ENCODE measurements around the gene OSBPL9. TPM values are rescaled to one million over a fixed set of nuclear protein-coding genes. Genes with fewer than 3 reads are reported as not detected.
"Not testable (repeated sequence)": the region's sequence is repeated elsewhere in the genome, so short reads cannot be mapped to it uniquely, and the experiment has no call there.

The OSBPL9 gene
- polyA plus RNA-seq, 1 donor from 2014 or later, result 54.8 TPM

DNA sequence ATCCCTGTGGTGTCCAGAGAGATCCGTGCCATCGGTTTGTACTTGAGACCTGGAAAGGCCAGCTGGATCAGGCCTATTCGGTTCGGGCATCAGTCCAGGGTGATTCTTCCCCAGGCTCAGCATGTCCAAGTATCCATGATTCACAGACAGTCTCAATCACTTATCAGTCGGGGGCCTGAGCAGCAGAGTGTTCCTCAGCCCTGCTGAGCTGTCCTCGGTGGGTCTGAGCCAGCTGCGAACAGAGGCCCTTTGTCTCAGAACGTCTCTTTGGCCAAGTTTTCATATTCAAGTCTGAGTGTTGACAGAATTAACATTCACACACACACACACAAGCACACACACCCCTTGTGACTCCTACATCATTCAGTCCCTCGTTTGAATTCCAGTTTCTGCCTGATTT is 33.4 kb upstream of the OSBPL9 start:
- Mint-ChIP-seq H3K27me3 (no peaks in the 10 kb centered on the region), H3K27ac (no peak overlapping the region), H3K36me3 (no peaks in the 10 kb centered on the region), H3K4me1 (peaks cover 2 to 12% (median 11%) of the 10 kb centered on the region in 3 donors), H3K4me3 (no peak overlapping the region), H3K9me3 (no peaks in the 10 kb centered on the region)

GRCh38 chr1:51584021-51584420 is 32.9 kb upstream of the OSBPL9 start:
- no peaks in the 10 kb centered on the region for H3K27me3 Mint-ChIP-seq
- no peak overlapping the region for H3K4me3 Mint-ChIP-seq
- peaks cover 0 to 7% (median 7%) of the 10 kb centered on the region in 3 donors for H3K4me1 Mint-ChIP-seq
- peaks cover 2% of the 10 kb centered on the region for H3K36me3 Mint-ChIP-seq
- no peak overlapping the region for H3K27ac Mint-ChIP-seq
- no peaks in the 10 kb centered on the region for H3K9me3 Mint-ChIP-seq

DNA sequence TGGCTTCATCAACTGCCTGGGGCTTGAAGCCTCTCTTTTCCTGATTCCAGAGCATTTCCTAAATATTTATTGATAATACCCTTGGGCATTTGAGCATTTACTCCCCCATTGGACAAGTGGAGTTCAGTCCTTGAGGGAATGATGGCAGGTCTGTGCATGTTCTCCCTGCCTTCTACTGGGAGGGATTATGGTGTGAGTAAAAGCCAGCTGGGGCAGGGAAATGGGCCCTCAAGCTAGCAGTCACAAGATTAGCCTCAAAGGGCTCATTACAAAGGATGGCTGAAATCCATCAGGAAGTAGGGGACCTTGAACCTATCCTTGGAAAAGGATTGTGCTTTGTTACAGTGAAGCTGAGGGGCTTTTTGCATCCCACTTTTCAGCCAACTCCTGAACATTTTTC is 24.2 kb upstream of the OSBPL9 start:
- H3K9me3 Mint-ChIP-seq, result no peaks in the 10 kb centered on the region

GRCh38 chr1:51594716-51595115 is 22.2 kb upstream of the OSBPL9 start:
- H3K4me1 Mint-ChIP-seq, result no peaks in the 10 kb centered on the region
- H3K27me3 Mint-ChIP-seq, result no peaks in the 10 kb centered on the region
- H3K36me3 Mint-ChIP-seq, result no peaks in the 10 kb centered on the region
- H3K9me3 Mint-ChIP-seq, result no peaks in the 10 kb centered on the region
- no peak overlapping the region for H3K4me3 Mint-ChIP-seq
- no peak overlapping the region for H3K27ac Mint-ChIP-seq

More for the DNA sequence above, 24.2 kb upstream of the OSBPL9 start:
- no peaks in the 10 kb centered on the region for H3K27me3 Mint-ChIP-seq
- no peak overlapping the region for H3K4me3 Mint-ChIP-seq
- no peaks in the 10 kb centered on the region for H3K4me1 Mint-ChIP-seq
- H3K36me3 Mint-ChIP-seq, result peaks cover 2% of the 10 kb centered on the region
- H3K27ac Mint-ChIP-seq, result no peak overlapping the region

DNA sequence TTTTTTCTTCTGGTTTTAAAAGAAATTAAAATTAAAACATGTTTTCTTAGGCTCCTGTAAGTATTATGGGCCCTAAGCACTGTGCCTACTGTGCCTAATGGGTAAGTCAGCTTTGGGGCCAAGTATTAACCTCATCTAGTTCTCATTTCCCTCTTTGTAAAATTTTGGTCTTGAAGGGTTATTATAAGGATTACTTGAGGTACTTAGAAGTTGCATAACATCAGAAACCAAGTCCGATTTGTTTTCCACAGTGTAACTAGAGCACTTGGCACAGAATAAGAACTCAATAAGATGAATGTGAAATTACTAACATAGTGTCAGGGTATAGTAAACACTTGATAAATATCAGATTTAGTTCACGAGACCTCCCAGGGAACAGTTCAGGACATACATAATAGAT is 16.4 kb upstream of the OSBPL9 start:
- no peak overlapping the region for H3K27ac Mint-ChIP-seq

GRCh38 chr1:51600965-51601364 is 15.9 kb upstream of the OSBPL9 start:
- Mint-ChIP-seq H3K9me3 (no peaks in the 10 kb centered on the region), H3K4me1 (no peaks in the 10 kb centered on the region), H3K36me3 (no peaks in the 10 kb centered on the region), H3K4me3 (no peak overlapping the region), H3K27me3 (no peaks in the 10 kb centered on the region), H3K27ac (no peak overlapping the region)

More for the DNA sequence above, 16.4 kb upstream of the OSBPL9 start:
- H3K27me3 Mint-ChIP-seq, result no peaks in the 10 kb centered on the region
- H3K36me3 Mint-ChIP-seq, result no peaks in the 10 kb centered on the region
- H3K4me3 Mint-ChIP-seq, result no peak overlapping the region
- H3K4me1 Mint-ChIP-seq, result no peaks in the 10 kb centered on the region
- no peaks in the 10 kb centered on the region for H3K9me3 Mint-ChIP-seq

DNA sequence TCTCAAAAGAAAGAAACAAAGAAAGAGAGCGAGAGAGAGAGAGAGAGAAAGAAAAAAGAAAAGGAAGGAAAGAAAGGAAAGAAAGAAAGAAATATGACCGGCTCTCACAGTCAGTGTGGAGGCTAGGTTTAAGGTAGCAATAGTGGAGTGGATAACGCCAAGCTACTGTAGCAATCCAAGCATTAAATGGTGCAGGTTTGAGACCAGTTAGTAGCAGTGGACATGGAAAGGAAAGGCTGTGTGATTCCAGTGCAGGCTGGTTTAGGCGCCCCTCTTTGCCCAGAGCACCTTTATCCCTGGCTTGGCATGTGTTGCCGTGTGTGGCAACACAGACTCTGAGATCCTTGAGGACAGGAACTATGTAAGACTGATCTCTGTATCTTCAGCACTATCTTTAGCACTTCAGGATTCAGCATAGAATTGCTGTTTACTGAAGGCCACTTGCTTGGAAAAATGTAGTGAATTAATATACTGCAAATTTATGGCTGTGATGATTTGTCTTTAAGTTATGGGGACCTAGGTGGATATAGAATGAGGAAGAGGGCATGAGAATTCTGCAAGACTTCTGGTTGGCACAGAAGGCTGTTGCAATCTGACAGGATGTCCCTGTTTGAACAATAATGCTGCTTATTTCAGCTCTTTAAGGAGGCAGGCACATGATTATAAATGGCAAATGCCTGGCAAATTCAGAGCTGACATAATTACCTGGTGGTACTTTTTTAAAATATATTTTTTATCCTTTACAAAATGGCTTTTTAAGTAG is 10.8 kb upstream of the OSBPL9 start:
- H3K4me3 Mint-ChIP-seq, result no peak overlapping the region
- H3K4me1 Mint-ChIP-seq, result no peaks in the 10 kb centered on the region
- H3K27me3 Mint-ChIP-seq, result peaks cover 2% of the 10 kb centered on the region
- H3K9me3 Mint-ChIP-seq, result peaks cover 0 to 2% (median 0%) of the 10 kb centered on the region in 3 donors
- no peak overlapping the region for H3K27ac Mint-ChIP-seq
- no peaks in the 10 kb centered on the region for H3K36me3 Mint-ChIP-seq

DNA sequence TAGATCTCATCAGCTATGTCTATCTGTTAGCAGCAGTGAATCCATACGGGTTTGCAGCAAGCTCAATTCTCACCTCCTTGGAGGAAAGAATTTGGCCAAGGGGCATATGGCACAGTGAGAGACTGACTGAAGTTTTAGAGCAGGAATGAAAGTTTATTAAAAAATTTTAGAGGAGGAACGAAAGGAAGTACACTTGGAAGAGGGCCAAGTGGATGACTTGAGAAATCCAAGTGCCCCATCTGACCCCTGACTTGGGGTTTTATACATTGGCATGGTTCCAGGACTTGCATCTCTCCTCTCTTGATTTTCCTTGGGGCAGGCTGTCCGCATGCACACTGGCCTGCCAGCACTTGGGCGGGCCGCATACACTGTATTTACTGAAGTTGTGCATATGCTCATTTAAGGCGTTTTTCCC is 9.2 kb upstream of the OSBPL9 start:
- Mint-ChIP-seq H3K27ac (peak overlapping the region in 1 of 3 donors; percentile 24), H3K4me1 (no peaks in the 10 kb centered on the region), H3K27me3 (peaks cover 5% of the 10 kb centered on the region), H3K9me3 (peaks cover 0 to 2% (median 0%) of the 10 kb centered on the region in 3 donors), H3K36me3 (no peaks in the 10 kb centered on the region), H3K4me3 (no peak overlapping the region)

- not testable (repeated sequence) for H3K9me3 Mint-ChIP-seq, H3K4me3 Mint-ChIP-seq, H3K27me3 Mint-ChIP-seq, H3K4me1 Mint-ChIP-seq, H3K27ac Mint-ChIP-seq, H3K36me3 Mint-ChIP-seq
Observed at GRCh38 chr1:51610104-51610503, 6.8 kb upstream of the OSBPL9 start.

DNA sequence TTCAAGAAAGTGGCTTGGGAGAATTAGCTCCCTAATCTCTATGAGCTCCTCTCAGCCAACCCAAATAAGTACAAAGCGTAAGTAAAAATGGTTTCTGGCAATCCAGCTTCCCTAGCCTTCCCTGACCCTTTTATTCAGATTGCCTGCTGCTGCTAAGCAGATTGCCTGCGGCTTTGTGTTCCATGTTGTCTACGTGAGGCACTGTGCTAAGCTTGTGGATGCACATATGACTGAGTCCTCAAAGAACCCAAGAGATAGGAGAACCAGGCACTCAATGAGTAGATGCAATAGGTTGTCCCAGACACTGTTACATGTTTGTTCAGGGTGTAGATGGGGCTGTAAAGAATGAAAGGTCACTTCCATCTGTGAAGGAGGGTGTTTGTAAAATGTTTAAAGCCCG is 6.3 kb upstream of the OSBPL9 start:
- Mint-ChIP-seq H3K9me3 (peaks cover 0 to 2% (median 0%) of the 10 kb centered on the region in 3 donors), H3K4me3 (no peak overlapping the region)

DNA sequence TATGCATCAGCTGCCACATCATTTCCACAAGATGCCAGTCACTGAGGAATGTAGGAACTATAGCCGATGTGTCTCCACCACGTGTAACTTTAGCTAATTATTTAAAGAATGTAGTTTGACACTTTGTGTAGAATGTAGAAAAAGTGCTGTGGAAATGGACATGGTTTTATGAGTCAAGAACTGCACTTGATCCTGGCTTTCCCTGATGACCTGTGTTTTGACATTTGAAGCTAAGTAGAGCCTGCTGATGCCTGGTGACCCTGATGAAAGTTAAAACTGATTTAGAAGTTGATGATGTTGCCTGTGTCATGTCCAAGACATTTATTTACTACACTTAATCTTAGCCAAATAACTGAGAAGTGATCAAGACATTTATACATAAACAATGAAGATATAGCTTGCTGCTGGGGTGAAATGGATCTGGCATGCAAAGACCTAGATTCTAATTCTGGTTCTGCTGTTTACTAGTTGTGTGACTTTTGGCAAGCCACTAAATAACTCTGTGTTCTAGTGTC is 4.4 kb upstream of the OSBPL9 start:
- Mint-ChIP-seq H3K4me3 (no peak overlapping the region), H3K4me1 (peaks cover 3 to 7% (median 5%) of the 10 kb centered on the region in 3 donors), H3K9me3 (peaks cover 0 to 2% (median 0%) of the 10 kb centered on the region in 3 donors), H3K27me3 (peaks cover 4% of the 10 kb centered on the region), H3K27ac (no peak overlapping the region), H3K36me3 (peaks cover 2% of the 10 kb centered on the region)

More for the DNA sequence above, 6.3 kb upstream of the OSBPL9 start:
- no peak overlapping the region for H3K27ac Mint-ChIP-seq
- no peaks in the 10 kb centered on the region for H3K36me3 Mint-ChIP-seq
- H3K4me1 Mint-ChIP-seq, result no peaks in the 10 kb centered on the region
- H3K27me3 Mint-ChIP-seq, result peaks cover 5% of the 10 kb centered on the region

DNA sequence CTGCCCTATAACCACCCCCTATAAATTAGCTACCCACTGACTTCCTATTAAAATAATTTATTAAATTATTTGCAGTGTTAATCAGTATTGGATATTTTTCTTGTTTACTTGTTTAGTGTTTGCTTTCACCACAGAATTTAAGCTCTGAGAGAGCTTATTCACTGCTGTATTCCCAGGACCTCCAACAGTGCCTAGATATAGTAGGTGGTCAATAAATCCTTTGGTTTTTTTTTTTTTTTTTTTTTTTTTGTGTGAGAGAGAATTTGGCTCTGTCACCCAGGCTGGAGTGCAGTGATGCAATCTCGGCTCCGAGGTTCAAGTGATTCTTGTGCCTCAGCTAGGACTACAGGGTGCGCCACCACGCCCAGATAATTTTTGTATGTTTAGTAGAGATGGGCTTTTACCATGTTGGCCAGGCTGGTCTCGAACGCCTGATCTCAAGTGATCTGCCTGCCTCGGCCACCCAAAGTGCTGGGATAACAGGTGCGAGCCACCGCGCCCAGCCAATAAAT is 1.1 kb upstream of the OSBPL9 start:
- peaks cover 14 to 23% (median 21%) of the 10 kb centered on the region in 3 donors for H3K4me1 Mint-ChIP-seq
- H3K27me3 Mint-ChIP-seq, result peaks cover 3% of the 10 kb centered on the region
- peaks cover 3% of the 10 kb centered on the region for H3K36me3 Mint-ChIP-seq
- no peak overlapping the region for H3K27ac Mint-ChIP-seq
- no peaks in the 10 kb centered on the region for H3K9me3 Mint-ChIP-seq
- H3K4me3 Mint-ChIP-seq, result peak overlapping the region in 2 of 4 donors; percentile 25 to 100

- H3K27me3 Mint-ChIP-seq, result peaks cover 3% of the 10 kb centered on the region
- no peaks in the 10 kb centered on the region for H3K9me3 Mint-ChIP-seq
- H3K27ac Mint-ChIP-seq, result peak overlapping the region in 1 of 3 donors; percentile 99
- H3K4me1 Mint-ChIP-seq, result peaks cover 14 to 23% (median 21%) of the 10 kb centered on the region in 3 donors
- H3K4me3 Mint-ChIP-seq, result peak overlapping the region; percentile 13 to 100 (median 100)
- H3K36me3 Mint-ChIP-seq, result peaks cover 3% of the 10 kb centered on the region
Observed at GRCh38 chr1:51616490-51616889, 402 bp upstream of the OSBPL9 start.

DNA sequence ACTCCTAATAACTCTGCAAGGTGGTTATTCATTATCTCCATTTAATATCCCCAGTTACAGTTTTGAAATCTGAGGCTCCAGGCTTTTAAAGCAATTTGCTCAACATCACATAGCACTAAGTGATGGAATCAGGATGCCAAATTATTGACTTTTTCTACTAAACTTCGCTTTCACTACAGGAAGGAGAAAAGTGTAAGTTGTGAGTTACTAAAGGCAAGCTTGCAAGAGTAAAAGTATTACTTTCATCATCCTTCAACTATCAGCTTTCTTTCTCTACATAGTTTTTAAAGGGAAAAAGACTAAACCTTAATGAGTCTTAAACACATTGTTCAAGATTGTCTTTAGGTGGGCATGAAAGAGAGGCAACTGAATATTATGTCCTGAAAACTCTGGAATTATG is 1.8 kb downstream of the OSBPL9 start:
- peaks cover 3% of the 10 kb centered on the region for H3K36me3 Mint-ChIP-seq
- H3K4me3 Mint-ChIP-seq, result peak overlapping the region; percentile 99 to 100 (median 100)
- H3K27me3 Mint-ChIP-seq, result no peaks in the 10 kb centered on the region
- H3K4me1 Mint-ChIP-seq, result peaks cover 21 to 38% (median 34%) of the 10 kb centered on the region in 3 donors
- peak overlapping the region in 1 of 3 donors; percentile 92 for H3K27ac Mint-ChIP-seq
- no peaks in the 10 kb centered on the region for H3K9me3 Mint-ChIP-seq

DNA sequence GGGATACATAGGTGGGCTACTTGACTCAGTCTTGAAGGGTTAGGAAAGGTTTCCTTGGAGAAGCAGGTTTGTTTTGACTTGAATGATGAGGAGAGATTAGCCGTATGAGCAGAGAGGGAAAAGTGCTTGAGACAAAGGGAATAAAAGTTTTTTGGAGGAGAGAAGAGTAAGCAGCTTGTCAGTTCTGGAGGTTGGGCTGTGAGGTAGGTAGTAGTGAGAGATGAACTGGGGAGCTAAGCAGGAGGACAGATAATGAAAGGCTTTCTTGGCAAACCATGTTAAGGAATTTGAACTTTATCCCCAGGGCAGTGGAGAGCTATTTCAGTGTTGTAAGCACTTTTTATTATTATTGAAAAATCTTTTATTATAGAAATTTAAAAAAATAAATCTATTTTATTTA is 3.6 kb downstream of the OSBPL9 start:
- Mint-ChIP-seq H3K27ac (no peak overlapping the region), H3K4me3 (no peak overlapping the region), H3K36me3 (peaks cover 6% of the 10 kb centered on the region), H3K27me3 (no peaks in the 10 kb centered on the region), H3K9me3 (no peaks in the 10 kb centered on the region), H3K4me1 (peaks cover 25 to 43% (median 39%) of the 10 kb centered on the region in 3 donors)

DNA sequence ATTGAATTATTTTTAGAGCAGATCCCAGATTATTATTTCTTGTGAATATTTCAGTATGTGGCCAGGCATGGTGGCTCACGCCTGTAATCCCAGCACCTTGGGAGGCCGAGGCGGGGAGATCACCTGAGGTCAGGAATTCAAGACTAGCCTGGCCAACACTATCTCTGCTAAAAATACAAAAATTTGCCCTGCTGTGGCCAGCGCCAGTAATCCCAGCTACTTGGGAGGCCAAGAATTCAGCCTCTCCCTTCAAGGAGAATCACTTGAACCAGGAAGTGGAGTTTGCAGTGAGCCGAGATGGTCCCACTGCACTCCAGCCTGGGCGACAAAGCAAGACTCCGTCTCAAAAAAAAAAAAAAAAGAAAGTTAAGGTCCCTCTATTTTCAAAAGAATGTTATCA is 4.3 kb downstream of the OSBPL9 start:
- Mint-ChIP-seq H3K27me3 (no peaks in the 10 kb centered on the region), H3K4me3 (no peak overlapping the region), H3K27ac (no peak overlapping the region), H3K36me3 (peaks cover 6% of the 10 kb centered on the region), H3K4me1 (peaks cover 25 to 47% (median 38%) of the 10 kb centered on the region in 3 donors), H3K9me3 (no peaks in the 10 kb centered on the region)
